Brain microvascular endothelial cell (primary cell): ENCODE measurements around the gene LRBA.
A peak's percentile ranks its signal among the peaks of the same experiment; 100 is the strongest.

ENCODE experiments used
- DNase-seq: peaks from one replicate; pipeline ENCODE4 v3.0.0-alpha.2; 2020
- H3K27ac ChIP-seq: fragments of 250-450 bp; sonication (Bioruptor Pico); 2 replicates; pipeline ENCODE4 v1.5.1; 2020; ENCODE audit warnings: mild to moderate bottlenecking, moderate library complexity
- H3K27me3 ChIP-seq: fragments of 250-450 bp; sonication (Bioruptor Pico); replicated peaks from 2 replicates; pipeline ENCODE4 v1.5.1; 2020; ENCODE audit warnings: mild to moderate bottlenecking
- H3K36me3 ChIP-seq: fragments of 250-450 bp; sonication (Bioruptor Pico); replicated peaks from 2 replicates; pipeline ENCODE4 v1.5.1; 2020; ENCODE audit warnings: mild to moderate bottlenecking
- H3K4me3 ChIP-seq: 2 replicates; pipeline ENCODE4 v1.5.1; 2011; ENCODE audit warnings: low read depth, mild to moderate bottlenecking, control low read depth, low read length, moderate library complexity
- CTCF ChIP-seq: IDR thresholded peaks from 2 replicates; pipeline ENCODE4 v1.5.1; 2011; ENCODE audit warnings: low read depth, mild to moderate bottlenecking, moderate library complexity, low read length, control low read depth, inconsistent platforms; ENCODE audit errors: missing control alignments
- in situ Hi-C: cut with HindIII; loops from 2 replicates; pipeline ENCODE4 v1.10.0; 2017; ENCODE audit warnings: low sequenced_read_pairs, low pct_ligation_motif_present

Gene LRBA

GRCh38 chr4:150805183-150806025, 209.7 kb downstream of the LRBA start:
- no peaks in the 10 kb centered on the region for H3K27me3 ChIP-seq
- H3K36me3 ChIP-seq, result no peaks in the 10 kb centered on the region
- no peak overlapping the region for H3K27ac ChIP-seq
- in situ Hi-C loops, result no loop called here
- DNase-seq, result no peak
- H3K4me3 ChIP-seq, result no peak overlapping the region
- TF ChIP-seq CTCF, result no peak

- DNase-seq, result no peak
- H3K27ac ChIP-seq, result no peak overlapping the region
- in situ Hi-C loops, result no loop called here
- no peaks in the 10 kb centered on the region for H3K36me3 ChIP-seq
- H3K27me3 ChIP-seq, result no peaks in the 10 kb centered on the region
- TF ChIP-seq CTCF, result no peak
- no peak overlapping the region for H3K4me3 ChIP-seq
These were observed 213.3 kb downstream of the LRBA start for GRCh38 chr4:150801833-150802232.

- no peak for DNase-seq
- no peak overlapping the region for H3K4me3 ChIP-seq
- TF ChIP-seq CTCF, result peak; percentile 48
- in situ Hi-C loops, result no loop called here
- no peak overlapping the region for H3K27ac ChIP-seq
- no peaks in the 10 kb centered on the region for H3K27me3 ChIP-seq
- H3K36me3 ChIP-seq, result no peaks in the 10 kb centered on the region
These were observed 215.9 kb downstream of the LRBA start for GRCh38 chr4:150799207-150799606.

GRCh38 chr4:150794706-150795105, 220.4 kb downstream of the LRBA start:
- TF ChIP-seq CTCF, result no peak
- Histone ChIP-seq H3K36me3 (no peaks in the 10 kb centered on the region), H3K27ac (no peak overlapping the region), H3K27me3 (no peaks in the 10 kb centered on the region), H3K4me3 (no peak overlapping the region)
- in situ Hi-C loops, result no loop called here
- peak; percentile 59 for DNase-seq

- no peaks in the 10 kb centered on the region for H3K36me3 ChIP-seq
- no peak overlapping the region for H3K27ac ChIP-seq
- no peaks in the 10 kb centered on the region for H3K27me3 ChIP-seq
- no peak for TF ChIP-seq CTCF
- no peak for DNase-seq
- no peak overlapping the region for H3K4me3 ChIP-seq
- in situ Hi-C loops, result no loop called here
These were observed 225.2 kb downstream of the LRBA start for GRCh38 chr4:150789864-150790263.

- TF ChIP-seq CTCF, result no peak
These were observed 230.1 kb downstream of the LRBA start for GRCh38 chr4:150784939-150785338.

More at GRCh38 chr4:150784939-150785338, 230.1 kb downstream of the LRBA start:
- no peak for DNase-seq
- no peak overlapping the region for H3K4me3 ChIP-seq
- in situ Hi-C loops, result no loop called here
- no peaks in the 10 kb centered on the region for H3K36me3 ChIP-seq
- no peaks in the 10 kb centered on the region for H3K27me3 ChIP-seq
- no peak overlapping the region for H3K27ac ChIP-seq
